DND-41 (cell line): ENCODE results near the gene GBA3.

ENCODE experiments used
- ATAC-seq: fragments of 200-7000 bp; cut with Tn5 transposase; 3 replicates; pipeline ENCODE4 v1.9.1; 2021; ENCODE audit warnings: low read depth; ENCODE audit not compliant: insufficient read depth
- DNase-seq: peaks from one replicate; pipeline ENCODE4 v3.0.0-alpha.2; 2020
- H2AFZ ChIP-seq: 2 replicates; pipeline ENCODE4 v1.6.0; 2012; ENCODE audit warnings: low read depth, low read length
- H3K27ac ChIP-seq: 2 replicates; pipeline ENCODE4 v1.5.1; 2012; ENCODE audit warnings: low read length, inconsistent platforms
- H3K27me3 ChIP-seq: fragments of 200-600 bp; sonication (generic); 2 replicates; pipeline ENCODE4 v1.6.0; 2012; ENCODE audit warnings: low read length, mild to moderate bottlenecking, inconsistent platforms; ENCODE audit not compliant: insufficient read depth, poor library complexity
- H3K36me3 ChIP-seq: 2 replicates; pipeline ENCODE4 v1.5.1; 2012; ENCODE audit warnings: low read length, inconsistent platforms; ENCODE audit not compliant: insufficient read depth
- H3K4me1 ChIP-seq: 2 replicates; pipeline ENCODE4 v1.5.1; 2012; ENCODE audit warnings: mild to moderate bottlenecking, low read length; ENCODE audit not compliant: insufficient read depth
- H3K4me2 ChIP-seq: 2 replicates; pipeline ENCODE4 v1.6.0; 2012; ENCODE audit warnings: mild to moderate bottlenecking, moderate library complexity, low read length, inconsistent platforms; ENCODE audit not compliant: insufficient read depth
- H3K4me3 ChIP-seq, 2 experiments: fragments of 200-600 bp in 1 of 2; shearing (Covaris generic) in 1 of 2; 2 replicates each; pipeline ENCODE4 v1.5.1; 2012 to 2016; ENCODE audit warnings: inconsistent platforms in 2 of 2, low read length in 2 of 2, mild to moderate bottlenecking in 2 of 2, low read depth in 1 of 2, moderate library complexity in 1 of 2
- H3K79me2 ChIP-seq: 2 replicates; pipeline ENCODE4 v1.6.0; 2012; ENCODE audit warnings: low read length, inconsistent platforms; ENCODE audit not compliant: insufficient read depth
- H3K9ac ChIP-seq: 2 replicates; pipeline ENCODE4 v1.6.0; 2012; ENCODE audit warnings: low read depth, mild to moderate bottlenecking, inconsistent platforms, low read length, moderate library complexity
- H3K9me3 ChIP-seq: 2 replicates; pipeline ENCODE4 v1.5.1; 2012; ENCODE audit warnings: low read length, moderate library complexity, mild to moderate bottlenecking, inconsistent platforms; ENCODE audit not compliant: insufficient read depth, severe bottlenecking
- H4K20me1 ChIP-seq: 2 replicates; pipeline ENCODE4 v1.6.0; 2012; ENCODE audit warnings: low read length; ENCODE audit not compliant: insufficient read depth
- CTCF ChIP-seq: IDR thresholded peaks from 2 replicates; pipeline ENCODE4 v1.5.1; 2012; ENCODE audit warnings: borderline replicate concordance, low read length, moderate library complexity, mild to moderate bottlenecking; ENCODE audit not compliant: poor library complexity, severe bottlenecking; ENCODE audit errors: extremely low read depth
- EZH2 ChIP-seq: IDR thresholded peaks from 3 replicates; pipeline ENCODE4 v1.6.1; 2012; ENCODE audit warnings: borderline replicate concordance, low read depth, mild to moderate bottlenecking, moderate library complexity, low read length, inconsistent platforms; ENCODE audit not compliant: severe bottlenecking

GBA3 gene

DNA sequence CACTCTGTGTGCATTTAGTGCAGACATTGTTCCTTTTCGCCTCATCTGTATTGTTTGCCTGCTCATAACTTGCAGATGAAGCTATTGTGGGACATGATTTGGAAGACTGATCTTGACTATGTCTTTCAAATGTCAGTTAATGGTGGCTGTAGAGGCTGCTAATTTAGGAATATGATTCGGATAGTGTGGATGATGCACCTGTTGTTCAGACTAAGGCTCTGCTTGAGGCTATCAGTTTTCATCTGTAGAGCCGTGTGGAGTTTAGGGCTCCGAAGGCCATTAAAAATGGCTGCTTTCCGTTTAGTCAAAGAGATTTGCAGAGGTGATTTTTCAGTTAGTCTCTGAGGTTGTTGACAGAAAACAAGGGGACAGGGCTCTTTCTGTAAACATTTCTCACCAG lies 102.0 kb downstream of the GBA3 start:
- no peaks in the 10 kb centered on the region for H3K36me3 ChIP-seq
- no peak for DNase-seq
- H3K9me3 ChIP-seq: no peaks in the 10 kb centered on the region
- H3K4me1 ChIP-seq: no peaks in the 10 kb centered on the region
- H4K20me1 ChIP-seq: no peaks in the 10 kb centered on the region
- H3K4me2 ChIP-seq: no peak overlapping the region
- no peak overlapping the region for H3K4me3 ChIP-seq
- H3K27me3 ChIP-seq: no peaks in the 10 kb centered on the region
- no peak overlapping the region for H3K27ac ChIP-seq
- ATAC-seq: no peak
- no peak overlapping the region for H2AFZ ChIP-seq
- no peaks in the 10 kb centered on the region for H3K79me2 ChIP-seq
- no peak for TF ChIP-seq CTCF
- TF ChIP-seq EZH2: no peak
- H3K9ac ChIP-seq: no peak overlapping the region

- Histone ChIP-seq H3K27me3 (no peaks in the 10 kb centered on the region), H3K36me3 (no peaks in the 10 kb centered on the region), H3K9ac (no peak overlapping the region), H4K20me1 (no peaks in the 10 kb centered on the region), H3K4me1 (no peaks in the 10 kb centered on the region), H3K27ac (no peak overlapping the region), H3K79me2 (no peaks in the 10 kb centered on the region), H3K4me3 (no peak overlapping the region), H3K4me2 (no peak overlapping the region), H3K9me3 (no peaks in the 10 kb centered on the region), H2AFZ (no peak overlapping the region)
- ATAC-seq: no peak
- TF ChIP-seq EZH2 (no peak), CTCF (no peak)
- no peak for DNase-seq
Observed at GRCh38 chr4:22801391-22801790, 108.7 kb downstream of the GBA3 start.

DNA sequence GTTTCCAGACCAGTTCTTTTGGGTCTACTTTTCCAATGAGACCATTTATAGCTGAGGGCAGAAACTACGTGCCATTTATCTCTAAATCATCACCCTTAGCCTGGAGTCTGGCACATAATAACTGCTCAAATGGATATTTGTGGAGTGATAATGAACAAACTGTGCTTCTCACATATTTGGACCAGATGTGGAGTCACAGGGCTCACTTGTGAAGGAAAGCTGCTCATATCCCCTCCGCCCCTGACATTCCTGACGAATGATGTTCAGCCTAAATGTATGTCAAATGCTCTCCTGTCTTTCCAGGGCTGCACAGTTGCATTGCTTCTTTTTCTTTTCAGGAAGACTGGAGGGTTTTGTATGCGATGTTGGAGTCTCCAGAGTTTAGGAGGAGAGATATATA lies 110.1 kb downstream of the GBA3 start:
- Histone ChIP-seq H3K9me3 (no peaks in the 10 kb centered on the region), H3K36me3 (no peaks in the 10 kb centered on the region), H4K20me1 (no peaks in the 10 kb centered on the region), H3K4me1 (no peaks in the 10 kb centered on the region), H3K79me2 (no peaks in the 10 kb centered on the region), H3K4me2 (no peak overlapping the region), H2AFZ (no peak overlapping the region), H3K9ac (no peak overlapping the region), H3K27ac (no peak overlapping the region), H3K4me3 (no peak overlapping the region), H3K27me3 (no peaks in the 10 kb centered on the region)
- ATAC-seq (no peak), DNase-seq (no peak)
- TF ChIP-seq CTCF (no peak), EZH2 (no peak)

GRCh38 chr4:22803512-22803911 lies 110.8 kb downstream of the GBA3 start:
- Histone ChIP-seq H3K27ac (no peak overlapping the region), H3K79me2 (no peaks in the 10 kb centered on the region), H3K27me3 (no peaks in the 10 kb centered on the region), H3K36me3 (no peaks in the 10 kb centered on the region), H3K4me2 (no peak overlapping the region), H3K9ac (no peak overlapping the region), H2AFZ (no peak overlapping the region), H3K4me3 (no peak overlapping the region), H3K9me3 (no peaks in the 10 kb centered on the region), H4K20me1 (no peaks in the 10 kb centered on the region), H3K4me1 (no peaks in the 10 kb centered on the region)
- ATAC-seq: no peak
- no peak for TF ChIP-seq EZH2
- no peak for DNase-seq
